AG08396 (cell line): ENCODE data around the gene PUM2.
"Not testable (repeated sequence)": the region's sequence is repeated elsewhere in the genome, so short reads cannot be mapped to it uniquely, and the experiment has no call there.

ENCODE experiments used
- DNase-seq: peaks from one replicate; pipeline ENCODE4 v3.0.0; 2012; ENCODE audit warnings: low spot score, mixed read lengths

Gene PUM2

GRCh38 chr2:20371323-20372025 lies 20.8 kb upstream of the PUM2 start:
- no peak for DNase-seq

GRCh38 chr2:20370191-20370590 lies 19.5 kb upstream of the PUM2 start:
- DNase-seq = no peak

- no peak for DNase-seq
Observed at GRCh38 chr2:20369366-20369765, 18.7 kb upstream of the PUM2 start.

- no peak for DNase-seq
Observed at GRCh38 chr2:20368706-20369105, 18.1 kb upstream of the PUM2 start.

GRCh38 chr2:20367929-20368328 lies 17.3 kb upstream of the PUM2 start:
- not testable (repeated sequence) for DNase-seq

- no peak for DNase-seq
Observed at GRCh38 chr2:20366672-20367116, 16.1 kb upstream of the PUM2 start.

GRCh38 chr2:20365249-20365817 lies 14.7 kb upstream of the PUM2 start:
- peak; percentile 62 for DNase-seq

GRCh38 chr2:20363578-20363977 lies 12.9 kb upstream of the PUM2 start:
- no peak for DNase-seq

GRCh38 chr2:20362701-20363435 lies 12.2 kb upstream of the PUM2 start:
- no peak for DNase-seq

- no peak for DNase-seq
Observed at GRCh38 chr2:20361893-20362292, 11.2 kb upstream of the PUM2 start.

GRCh38 chr2:20359096-20359495 lies 8.5 kb upstream of the PUM2 start:
- DNase-seq = no peak

GRCh38 chr2:20357638-20358389 lies 7.2 kb upstream of the PUM2 start:
- no peak for DNase-seq

GRCh38 chr2:20356042-20356441 lies 5.4 kb upstream of the PUM2 start:
- peak; percentile 39 for DNase-seq

- no peak for DNase-seq
Observed at GRCh38 chr2:20355131-20355530, 4.5 kb upstream of the PUM2 start.

GRCh38 chr2:20353241-20353992 lies 2.8 kb upstream of the PUM2 start:
- DNase-seq = no peak

- no peak for DNase-seq
Observed at GRCh38 chr2:20352581-20353216, 2.1 kb upstream of the PUM2 start.

GRCh38 chr2:20352230-20352578 lies 1.6 kb upstream of the PUM2 start:
- DNase-seq = no peak

GRCh38 chr2:20351555-20352229 lies 1.0 kb upstream of the PUM2 start:
- DNase-seq = no peak

GRCh38 chr2:20350041-20350712 lies 467 bp downstream of the PUM2 start:
- DNase-seq = peak; percentile 52

- no peak for DNase-seq
Observed at GRCh38 chr2:20349513-20349921, 1.1 kb downstream of the PUM2 start.
